Transverse colon (tissue), 4 donors: ENCODE measurements around the gene MED12L.

Source experiments
- POLR2A ChIP-seq: fragments of 450-650 bp; IDR thresholded peaks from one replicate; pipeline ENCODE4 v1.6.1; 2016; ENCODE audit warnings: antibody characterized with exemption, mild to moderate bottlenecking, moderate library complexity
- POLR2AphosphoS5 ChIP-seq, 3 donors: sonication (generic); formaldehyde crosslinking; IDR thresholded peaks; one replicate each; pipeline ENCODE4 v1.6.1; 2016; ENCODE audit warnings: antibody characterized with exemption in 3 of 3
- TF ChIP-seq, protein P1 (sequence below), 5 experiments: fragments of 200-600 bp in 3 of 5; fragments of 450-650 bp in 2 of 5; sonication (generic) in 3 of 5; IDR thresholded peaks; 1 replicate in 2 of 5; 2 replicates in 3 of 5; pipeline ENCODE4 v1.5.1; 2016 to 2017; ENCODE audit warnings: antibody characterized with exemption in 5 of 5, inconsistent platforms in 3 of 5, mild to moderate bottlenecking in 2 of 5, moderate library complexity in 1 of 5

DNA sequence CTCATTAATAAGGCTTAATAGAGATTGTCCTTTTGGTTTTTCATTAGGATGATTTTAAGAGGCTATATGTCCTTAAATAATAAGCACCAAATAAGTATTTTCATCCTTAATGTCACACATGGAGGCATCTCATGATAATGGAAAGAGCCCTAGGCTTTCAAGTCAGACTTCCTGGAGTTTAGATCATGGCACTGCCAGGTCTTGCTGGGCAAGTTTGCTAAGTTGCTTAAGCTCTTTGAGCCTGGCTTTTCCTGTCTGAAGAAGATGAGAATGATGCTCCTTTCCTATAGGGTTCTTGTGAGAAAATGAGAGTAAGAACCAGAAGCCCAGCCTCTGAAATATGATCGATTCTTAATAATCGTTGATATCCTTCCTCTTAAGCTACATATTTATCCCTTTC lies 322.5 kb downstream of the MED12L start:
- TF ChIP-seq, protein P1, sequence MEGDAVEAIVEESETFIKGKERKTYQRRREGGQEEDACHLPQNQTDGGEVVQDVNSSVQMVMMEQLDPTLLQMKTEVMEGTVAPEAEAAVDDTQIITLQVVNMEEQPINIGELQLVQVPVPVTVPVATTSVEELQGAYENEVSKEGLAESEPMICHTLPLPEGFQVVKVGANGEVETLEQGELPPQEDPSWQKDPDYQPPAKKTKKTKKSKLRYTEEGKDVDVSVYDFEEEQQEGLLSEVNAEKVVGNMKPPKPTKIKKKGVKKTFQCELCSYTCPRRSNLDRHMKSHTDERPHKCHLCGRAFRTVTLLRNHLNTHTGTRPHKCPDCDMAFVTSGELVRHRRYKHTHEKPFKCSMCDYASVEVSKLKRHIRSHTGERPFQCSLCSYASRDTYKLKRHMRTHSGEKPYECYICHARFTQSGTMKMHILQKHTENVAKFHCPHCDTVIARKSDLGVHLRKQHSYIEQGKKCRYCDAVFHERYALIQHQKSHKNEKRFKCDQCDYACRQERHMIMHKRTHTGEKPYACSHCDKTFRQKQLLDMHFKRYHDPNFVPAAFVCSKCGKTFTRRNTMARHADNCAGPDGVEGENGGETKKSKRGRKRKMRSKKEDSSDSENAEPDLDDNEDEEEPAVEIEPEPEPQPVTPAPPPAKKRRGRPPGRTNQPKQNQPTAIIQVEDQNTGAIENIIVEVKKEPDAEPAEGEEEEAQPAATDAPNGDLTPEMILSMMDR (IDR thresholded peaks at IDR 0.05), result no peak
- TF ChIP-seq POLR2A, result no peak
- TF ChIP-seq POLR2AphosphoS5 (IDR thresholded peaks at IDR 0.05), result no peak
